ENCODE measurements around the gene TMEM182. TPM values are rescaled to one million over a fixed set of nuclear protein-coding genes. Genes with fewer than 3 reads are reported as not detected.

Gene TMEM182
- total and polyA plus RNA-seq, 2 of the 4 experiments (the other 2 are of a cell fraction), result 1.3 to 1.4 TPM

- POLR2A ChIA-PET (ENCODE audit: unreplicated experiment), result no interaction called here
- H3K4me3 ChIP-seq (ENCODE audit: insufficient read depth, low read depth, low read length), result no peak overlapping the region
- H3K18ac ChIP-seq (ENCODE audit: low read depth, low read length), result no peak overlapping the region
- WGBS, 2 experiments (ENCODE audit: extremely low coverage in 2 of 2, insufficient read length in 1 of 2), result 17% methylated on average over 2 of the region's 5 CpGs; no CpG with 5 or more reads in 1 of the 2 experiments
- H4K20me1 ChIP-seq (ENCODE audit: insufficient read depth, low read length), result no peaks in the 10 kb centered on the region
- H3K4me2 ChIP-seq (ENCODE audit: low read depth, low read length), result no peak overlapping the region
- H2BK15ac ChIP-seq (ENCODE audit: low read depth, low read length), result no peak overlapping the region
- H3K9me3 ChIP-seq (ENCODE audit: control insufficient read depth, insufficient read depth, low read length), result peaks cover 13% of the 10 kb centered on the region
- no peak overlapping the region for H2AK9ac ChIP-seq (replicated peaks; ENCODE audit: low read depth, low read length, poor library complexity)
- H3K27me3 ChIP-seq (ENCODE audit: control insufficient read depth, insufficient read depth, low read length), result no peaks in the 10 kb centered on the region
- no peak overlapping the region for H3K27ac ChIP-seq (ENCODE audit: insufficient read depth, low read length)
- dilution Hi-C loops (cut with HindIII; ENCODE audit: low sequenced_read_pairs, unreplicated experiment), result no loop called here
- H3K14ac ChIP-seq (replicated peaks; ENCODE audit: low read depth, low read length), result no peak overlapping the region
- H4K8ac ChIP-seq (ENCODE audit: low read depth in 2 of 2, low read length in 2 of 2), result no peak overlapping the region
- H2BK20ac ChIP-seq (ENCODE audit: low read depth, low read length), result no peak overlapping the region
- no peak overlapping the region for H2AFZ ChIP-seq (replicated peaks; ENCODE audit: low read length, poor library complexity)
- H3K9me1 ChIP-seq (ENCODE audit: insufficient read depth, low read length), result no peaks in the 10 kb centered on the region
- H2BK120ac ChIP-seq (ENCODE audit: low read depth, low read length), result no peak overlapping the region
- DNase-seq, result peak; percentile 22
- BruUV-seq (replicated peaks), result no TSS peak
- no peak overlapping the region for H2BK5ac ChIP-seq (ENCODE audit: low read depth, low read length, poor library complexity, severe bottlenecking)
- no peak overlapping the region for H4K91ac ChIP-seq (ENCODE audit: insufficient read depth, low read depth, low read length)
- no peak for TF ChIP-seq CTCF (conservative IDR thresholded peaks at IDR 0.05; ENCODE audit: low read depth, low read length)
- TF ChIP-seq ELK1 (IDR thresholded peaks at IDR 0.05; ENCODE audit: borderline replicate concordance, low read depth, low read length), result no peak
- no peak for TF ChIP-seq POLR2A (IDR thresholded peaks at IDR 0.05; ENCODE audit: low read depth, low read length)
- no peak for TF ChIP-seq FOS (IDR thresholded peaks at IDR 0.05; ENCODE audit: low read depth, low read length)
- TF ChIP-seq RFX5 (IDR thresholded peaks at IDR 0.05; ENCODE audit: low read depth, low read length), result no peak
- TF ChIP-seq CEBPB (IDR thresholded peaks at IDR 0.05; ENCODE audit: low read depth, low read length), result no peak
- CTCF ChIA-PET, result interaction anchor here (0.7 kb wide), 1 partner anchor 48 kb away, joined by 3 read pairs; no protein-coding TSS in a partner anchor
- no peaks in the 10 kb centered on the region for H3K4me1 ChIP-seq (ENCODE audit: control insufficient read depth, insufficient read depth, low read length)
- H3K9ac ChIP-seq (ENCODE audit: low read depth, low read length), result no peak overlapping the region
- H3K4ac ChIP-seq (ENCODE audit: low read depth, low read length), result no peak overlapping the region
- H3K36me3 ChIP-seq (ENCODE audit: control insufficient read depth, insufficient read depth, low read length), result no peaks in the 10 kb centered on the region
- H3K56ac ChIP-seq (ENCODE audit: extremely low read depth, insufficient read depth, low read length), result no peak overlapping the region
- no peak overlapping the region for H3K23ac ChIP-seq (ENCODE audit: low read depth, low read length)
- H3K79me1 ChIP-seq (ENCODE audit: low read depth in 1 of 2, low read length in 2 of 2), result no peaks in the 10 kb centered on the region
- in situ Hi-C loops (cut with MboI; ENCODE audit: low sequenced_read_pairs), result no loop called here
- no peak for ATAC-seq (ENCODE audit: low read depth)
- no peak overlapping the region for H4K5ac ChIP-seq (ENCODE audit: low read depth, low read length)
- H2AK5ac ChIP-seq (ENCODE audit: low read depth, low read length), result no peak overlapping the region
- intact Hi-C loops (cut with micrococcal nuclease), result no loop called here
Observed at GRCh38 chr2:102801098-102801718, 39.4 kb downstream of the TMEM182 start.

Data from IMR-90 (cell line).